Kidney (tissue), 14 donors: Measurements from ENCODE around the gene PTGIS. TPM values are rescaled to one million over a fixed set of nuclear protein-coding genes. Genes with fewer than 3 reads are reported as not detected.

Experiments used
- DNase-seq, 5 donors: peaks; one replicate each; pipeline ENCODE4 v3.0.0-alpha.2; 2013 to 2020
- FAIRE-seq: peaks from 2 replicates; lab custom pipeline; 2012; peaks lifted over from hg19 to GRCh38; lab: Jason Lieb, UNC
- H3K27ac ChIP-seq, 2 donors: one replicate each; pipeline ENCODE4 v1.7.0; 2013; ENCODE audit warnings: low read depth in 2 of 2, low read length in 2 of 2, inconsistent platforms in 1 of 2
- H3K27me3 ChIP-seq: one replicate; pipeline ENCODE4 v1.7.1; 2013; ENCODE audit warnings: low read length, inconsistent platforms; ENCODE audit not compliant: control insufficient read depth, insufficient read depth
- H3K36me3 ChIP-seq, 3 donors: one replicate each; pipeline versions ENCODE4 v1.7.0 to v1.7.1; 2013; ENCODE audit warnings: low read length in 3 of 3, control low read depth in 1 of 3, inconsistent platforms in 1 of 3; ENCODE audit not compliant: insufficient read depth in 3 of 3, control insufficient read depth in 2 of 3
- H3K4me1 ChIP-seq, 3 donors: one replicate each; pipeline versions ENCODE4 v1.7.0 to v1.7.1; 2013; ENCODE audit warnings: low read length in 3 of 3, inconsistent platforms in 1 of 3, low read depth in 1 of 3; ENCODE audit not compliant: control insufficient read depth in 2 of 3, insufficient read depth in 2 of 3
- H3K4me3 ChIP-seq, 3 donors: one replicate each; pipeline versions ENCODE4 v1.7.0 to v1.8.1; 2013; ENCODE audit warnings: low read length in 3 of 3, control low read depth in 1 of 3, inconsistent platforms in 1 of 3
- H3K9ac ChIP-seq, 3 donors: one replicate each; pipeline versions ENCODE4 v1.7.0 to v1.7.1; 2013; ENCODE audit warnings: low read length in 3 of 3, control low read depth in 1 of 3, inconsistent platforms in 1 of 3
- H3K9me3 ChIP-seq, 3 donors: one replicate each; pipeline versions ENCODE4 v1.7.0 to v1.7.1; 2013; ENCODE audit warnings: low read length in 3 of 3, control low read depth in 1 of 3, inconsistent platforms in 1 of 3; ENCODE audit not compliant: control insufficient read depth in 2 of 3, insufficient read depth in 1 of 3
- CTCF ChIP-seq: IDR thresholded peaks from 3 replicates; pipeline ENCODE4 v1.5.1; 2012; ENCODE audit warnings: mild to moderate bottlenecking, moderate library complexity, borderline replicate concordance; ENCODE audit not compliant: insufficient read depth; ENCODE audit errors: extremely low read depth
- intact Hi-C: fragments of 100-400 bp; cut with DNase I; formaldehyde crosslinking; loops from one replicate; pipeline ENCODE4 v1.11.1; 2022
- polyA plus RNA-seq: library from polyadenylated mRNA; stranded (reverse); fragments of 350-450 nt; fragmentation: Illumina TruSeq; extraction: RNeasy Lipid Tissue Mini Kit (QIAGEN cat#74804); gene quantifications from one replicate; pipeline ENCODE4 v1.2.3, GENCODE V29; 2014; ENCODE audit warnings: low read depth, low replicate concordance; ENCODE audit not compliant: insufficient read depth
- total RNA-seq: library from RNA; stranded (reverse); fragmentation: NEBNext Ultra II Directional; extraction: Animal tissue kit (Norgen Biotek cat#: 25700); gene quantifications from one replicate; pipeline ENCODE4 v1.2.1, GENCODE V29; 2021
- donor health status: control.
- donor health status: control.
- donor health status: control.
- donor health status: control.
- donor health status: control.
- donor health status: DM: yes; HTN: yes; CAD: no.
- donor health status: Normal renal cell carcinoma (clear cell type).

PTGIS gene
- total and polyA plus RNA-seq, 2 donors from 2014 or later: 3.1 to 24.1 TPM

GRCh38 chr20:49585585-49586245 is 17.8 kb upstream of the PTGIS start:
- Histone ChIP-seq H3K9ac (no peak overlapping the region), H3K27ac (no peak overlapping the region), H3K9me3 (no peaks in the 10 kb centered on the region), H3K27me3 (no peaks in the 10 kb centered on the region), H3K4me1 (peaks cover 0 to 5% (median 0%) of the 10 kb centered on the region in 3 donors), H3K36me3 (no peaks in the 10 kb centered on the region), H3K4me3 (no peak overlapping the region)
- DNase-seq (peak in 1 of 5 donors; percentile 24), FAIRE-seq (no peak)
- no peak for TF ChIP-seq CTCF
- intact Hi-C loops: no loop called here

- FAIRE-seq: no peak
Measured at GRCh38 chr20:49584418-49585382, 16.8 kb upstream of the PTGIS start.

GRCh38 chr20:49583669-49584417 is 15.9 kb upstream of the PTGIS start:
- Histone ChIP-seq H3K27me3 (no peaks in the 10 kb centered on the region), H3K4me1 (peaks cover 0 to 5% (median 0%) of the 10 kb centered on the region in 3 donors), H3K27ac (no peak overlapping the region), H3K9ac (no peak overlapping the region), H3K9me3 (no peaks in the 10 kb centered on the region), H3K4me3 (no peak overlapping the region), H3K36me3 (no peaks in the 10 kb centered on the region)
- FAIRE-seq: no peak
- DNase-seq: peak in 3 of 5 donors; percentile 17 to 89 (median 48)
- intact Hi-C loops: no loop called here
- TF ChIP-seq CTCF: no peak

More at GRCh38 chr20:49584418-49585382, 16.8 kb upstream of the PTGIS start:
- Histone ChIP-seq H3K36me3 (no peaks in the 10 kb centered on the region), H3K27me3 (no peaks in the 10 kb centered on the region), H3K9ac (no peak overlapping the region), H3K4me1 (peaks cover 0 to 5% (median 0%) of the 10 kb centered on the region in 3 donors), H3K27ac (no peak overlapping the region), H3K4me3 (no peak overlapping the region), H3K9me3 (no peaks in the 10 kb centered on the region)
- no peak for TF ChIP-seq CTCF
- intact Hi-C loops: no loop called here
- DNase-seq: peak in 1 of 5 donors; percentile 22
